ENCODE measurements around the gene ZFAND3.

DNA sequence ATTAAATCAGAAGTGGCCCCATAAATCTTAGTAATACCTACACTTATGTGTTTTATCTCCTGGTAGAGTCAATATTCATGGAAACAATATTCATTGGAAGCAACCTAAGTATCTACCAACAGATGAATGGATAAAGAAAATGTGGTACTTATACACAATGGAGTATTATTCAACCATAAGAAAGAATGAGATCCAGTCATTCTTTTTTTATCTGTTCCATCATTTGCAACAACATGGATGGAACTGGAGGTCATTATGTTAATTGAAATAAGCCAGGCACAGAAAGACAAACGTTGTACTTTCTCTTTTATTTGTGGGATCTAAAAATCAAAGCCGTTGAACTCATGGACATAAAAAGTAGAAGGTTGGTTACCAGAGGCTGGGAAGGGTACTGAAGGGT, 268.5 kb downstream of the ZFAND3 start:
- TF ChIP-seq FOXA1 (IDR thresholded peaks at IDR 0.05) (no peak), SUZ12 (IDR thresholded peaks at IDR 0.05) (no peak), SP1 (IDR thresholded peaks at IDR 0.05) (no peak), FOXK2 (IDR thresholded peaks at IDR 0.05) (no peak), PKNOX1 (IDR thresholded peaks at IDR 0.05) (no peak), BHLHE40 (IDR thresholded peaks at IDR 0.05; ENCODE audit: borderline replicate concordance) (no peak), NFRKB (IDR thresholded peaks at IDR 0.05) (no peak), TARDBP (IDR thresholded peaks at IDR 0.05) (no peak), FOXM1 (IDR thresholded peaks at IDR 0.05; ENCODE audit: borderline replicate concordance) (no peak), ZNF384 (IDR thresholded peaks at IDR 0.05) (no peak), L3MBTL2 (conservative IDR thresholded peaks at IDR 0.05) (no peak)
